K562 (cell line): Measurements from ENCODE around the gene FLVCR2. TPM values are rescaled to one million over a fixed set of nuclear protein-coding genes. Genes with fewer than 3 reads are reported as not detected.

Experiments
- ARID1B ChIP-seq: fragments of 450-650 bp; IDR thresholded peaks from 2 replicates; pipeline ENCODE4 v1.6.1; 2016; ENCODE audit warnings: antibody characterized with exemption, mild to moderate bottlenecking, inconsistent platforms
- ATF4 ChIP-seq: fragments of 450-650 bp; formaldehyde crosslinking; IDR thresholded peaks from 2 replicates; pipeline ENCODE4 v1.4.0; 2022; ENCODE audit warnings: mild to moderate bottlenecking, moderate library complexity
- CREBBP ChIP-seq: IDR thresholded peaks from one replicate; pipeline ENCODE4 v1.6.1; 2012; ENCODE audit warnings: low read depth, mild to moderate bottlenecking, control low read depth, inconsistent platforms, low read length
- ELF4 ChIP-seq: fragments of 450-650 bp; formaldehyde crosslinking; IDR thresholded peaks from 2 replicates; pipeline ENCODE4 v1.4.0; 2022; ENCODE audit warnings: missing genetic modification characterization
- FOSL1 ChIP-seq: fragments of 200-800 bp; sonication (Bioruptor generic); conservative IDR thresholded peaks from 2 replicates; pipeline ENCODE4 v1.6.1; 2016; ENCODE audit warnings: missing genetic modification characterization, missing compliant biosample characterization
- HMGXB4 ChIP-seq: sonication (generic); formaldehyde crosslinking; IDR thresholded peaks from 2 replicates; pipeline ENCODE4 v1.8.1; 2023; ENCODE audit warnings: mild to moderate bottlenecking, missing genetic modification reagents
- NFATC3 ChIP-seq: fragments of 450-650 bp; IDR thresholded peaks from 2 replicates; pipeline ENCODE4 v1.6.1; 2017; ENCODE audit warnings: mild to moderate bottlenecking
- NFE2L1 ChIP-seq: fragments of 450-650 bp; IDR thresholded peaks from 2 replicates; pipeline ENCODE4 v1.6.1; 2016; ENCODE audit warnings: missing genetic modification characterization, low read depth, mild to moderate bottlenecking, missing compliant biosample characterization, moderate library complexity, borderline replicate concordance
- NR4A1 ChIP-seq, 2 experiments: fragments of 250-450 bp in 1 of 2; fragments of 450-650 bp in 1 of 2; sonication (Bioruptor Pico) in 1 of 2; IDR thresholded peaks; 2 replicates each; pipeline versions ENCODE4 v1.4.0 to v1.6.1; 2016 to 2020; ENCODE audit warnings: mild to moderate bottlenecking in 2 of 2, missing compliant biosample characterization in 1 of 2, missing genetic modification characterization in 1 of 2, moderate library complexity in 1 of 2
- RB1 ChIP-seq: fragments of 450-650 bp; IDR thresholded peaks from 2 replicates; pipeline ENCODE4 v1.6.1; 2017; ENCODE audit warnings: low read depth, mild to moderate bottlenecking
- RBBP5 ChIP-seq: fragments of 200-600 bp; sonication (generic); IDR thresholded peaks from 2 replicates; pipeline ENCODE4 v1.6.1; 2012; ENCODE audit warnings: borderline replicate concordance, mild to moderate bottlenecking, low read length, control low read depth, inconsistent platforms; ENCODE audit not compliant: insufficient read depth, poor library complexity, severe bottlenecking
- RBM39 ChIP-seq: fragments of 200-400 bp; formaldehyde crosslinking; optimal IDR thresholded peaks from 2 replicates; pipeline ENCODE3; 2018; ENCODE audit warnings: low read depth, low read length
- SMAD4 ChIP-seq: fragments of 250-450 bp; sonication (Bioruptor Pico); conservative IDR thresholded peaks from 2 replicates; pipeline ENCODE4 v1.8.0; 2021; ENCODE audit warnings: inconsistent platforms, mild to moderate bottlenecking, moderate library complexity
- SMARCC2 ChIP-seq: fragments of 450-650 bp; IDR thresholded peaks from 2 replicates; pipeline ENCODE4 v1.6.1; 2017; ENCODE audit warnings: antibody characterized with exemption, moderate library complexity, mild to moderate bottlenecking, low read depth
- SPI1 ChIP-seq: IDR thresholded peaks from 2 replicates; pipeline ENCODE4 v1.6.1; 2011; ENCODE audit warnings: low read depth, low read length, control low read depth, borderline replicate concordance
- SREBF1 ChIP-seq: fragments of 150-350 bp; IDR thresholded peaks from 2 replicates; pipeline ENCODE4 v1.6.1; 2014; ENCODE audit warnings: antibody characterized with exemption, low read depth, low read length, borderline replicate concordance
- ZBED1 ChIP-seq: IDR thresholded peaks from 2 replicates; pipeline ENCODE4 v1.6.1; 2014
- ZBTB7A ChIP-seq: IDR thresholded peaks from 2 replicates; pipeline ENCODE4 v1.6.1; 2011; ENCODE audit warnings: low read depth, mild to moderate bottlenecking, low read length, moderate library complexity, borderline replicate concordance; ENCODE audit not compliant: control insufficient read depth
- ZNF695 ChIP-seq: fragments of 450-650 bp; formaldehyde crosslinking; IDR thresholded peaks from 2 replicates; pipeline ENCODE4 v1.4.0; 2020; ENCODE audit warnings: mild to moderate bottlenecking, moderate library complexity
- ZNF764 ChIP-seq: fragments of 250-450 bp; sonication (Bioruptor Pico); IDR thresholded peaks from 2 replicates; pipeline ENCODE4 v1.4.0; 2020; ENCODE audit warnings: low read depth, mild to moderate bottlenecking, moderate library complexity
- polyA plus RNA-seq, 8 experiments: library from polyadenylated mRNA; depleted of rRNA in 4 of 8; stranded (reverse) in 5 of 8; unstranded in 3 of 8; fragments of >200 nt; fragmentation: Nextera tagmentation in 2 of 8; fragmentation: Illumina TruSeq in 1 of 8; extraction: Ambion mirVana in 2 of 8; extraction: Trizol in 1 of 8; gene quantifications; 2 replicates each; pipeline versions ENCODE4 v1.2.1 to v1.2.3, GENCODE V29; 2011 to 2014; ENCODE audit warnings: inconsistent platforms in 1 of 8, missing spikeins in 1 of 8
- total RNA-seq, 7 experiments: library from RNA; depleted of rRNA in 6 of 7; stranded (reverse); fragments of >200 nt in 6 of 7; fragmentation: Illumina TruSeq in 2 of 7; extraction: Trizol in 2 of 7; gene quantifications; 2 replicates each; pipeline versions ENCODE4 v1.2.1 to v1.2.3, GENCODE V29; 2011 to 2021; ENCODE audit warnings: low replicate concordance in 1 of 7
- TF ChIP-seq, protein P1 (sequence below): sonication (generic); IDR thresholded peaks from 2 replicates; pipeline ENCODE4 v1.6.1; 2016
- TF ChIP-seq, protein P2 (sequence below): sonication (generic); formaldehyde crosslinking; IDR thresholded peaks from 2 replicates; pipeline ENCODE4 v1.8.0; 2022; ENCODE audit warnings: mild to moderate bottlenecking, missing genetic modification reagents, borderline replicate concordance

FLVCR2 gene
- total and polyA plus RNA-seq, 9 of the 15 experiments (the other 6 are each of a cell fraction or from before 2014, with no cell fraction given): 1.5 TPM; not detected in 8

GRCh38 chr14:75604979-75605851 is 26.8 kb downstream of the FLVCR2 start (continued):
- TF ChIP-seq ZBTB7A: no peak
- peak; percentile 34; the same call in 1 of the 2 replicates for TF ChIP-seq FOSL1
- TF ChIP-seq RB1: no peak
- TF ChIP-seq ARID1B: peak; percentile 56
- TF ChIP-seq, protein P1, sequence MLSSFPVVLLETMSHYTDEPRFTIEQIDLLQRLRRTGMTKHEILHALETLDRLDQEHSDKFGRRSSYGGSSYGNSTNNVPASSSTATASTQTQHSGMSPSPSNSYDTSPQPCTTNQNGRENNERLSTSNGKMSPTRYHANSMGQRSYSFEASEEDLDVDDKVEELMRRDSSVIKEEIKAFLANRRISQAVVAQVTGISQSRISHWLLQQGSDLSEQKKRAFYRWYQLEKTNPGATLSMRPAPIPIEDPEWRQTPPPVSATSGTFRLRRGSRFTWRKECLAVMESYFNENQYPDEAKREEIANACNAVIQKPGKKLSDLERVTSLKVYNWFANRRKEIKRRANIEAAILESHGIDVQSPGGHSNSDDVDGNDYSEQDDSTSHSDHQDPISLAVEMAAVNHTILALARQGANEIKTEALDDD: no peak
- peak; percentile 89 for TF ChIP-seq SPI1
- 0 out of 2 replicates have a peak, but pooled peaks have one; percentile 24 for TF ChIP-seq SMAD4 (CRISPR knock-in tag)
- no peak for TF ChIP-seq ZNF695
- TF ChIP-seq SMARCC2: no peak
- no peak for TF ChIP-seq SREBF1
- no peak for TF ChIP-seq RBM39
- TF ChIP-seq ZNF764 (CRISPR knock-in tag): no peak
- TF ChIP-seq NR4A1 (CRISPR knock-in tag; IDR thresholded peaks at IDR 0.05): no peak
- TF ChIP-seq NR4A1 (tag; IDR thresholded peaks at IDR 0.05): no peak
- no peak for TF ChIP-seq ELF4 (CRISPR knock-in tag)
- no peak for TF ChIP-seq NFE2L1
- TF ChIP-seq RBBP5: no peak
- TF ChIP-seq, protein P2, sequence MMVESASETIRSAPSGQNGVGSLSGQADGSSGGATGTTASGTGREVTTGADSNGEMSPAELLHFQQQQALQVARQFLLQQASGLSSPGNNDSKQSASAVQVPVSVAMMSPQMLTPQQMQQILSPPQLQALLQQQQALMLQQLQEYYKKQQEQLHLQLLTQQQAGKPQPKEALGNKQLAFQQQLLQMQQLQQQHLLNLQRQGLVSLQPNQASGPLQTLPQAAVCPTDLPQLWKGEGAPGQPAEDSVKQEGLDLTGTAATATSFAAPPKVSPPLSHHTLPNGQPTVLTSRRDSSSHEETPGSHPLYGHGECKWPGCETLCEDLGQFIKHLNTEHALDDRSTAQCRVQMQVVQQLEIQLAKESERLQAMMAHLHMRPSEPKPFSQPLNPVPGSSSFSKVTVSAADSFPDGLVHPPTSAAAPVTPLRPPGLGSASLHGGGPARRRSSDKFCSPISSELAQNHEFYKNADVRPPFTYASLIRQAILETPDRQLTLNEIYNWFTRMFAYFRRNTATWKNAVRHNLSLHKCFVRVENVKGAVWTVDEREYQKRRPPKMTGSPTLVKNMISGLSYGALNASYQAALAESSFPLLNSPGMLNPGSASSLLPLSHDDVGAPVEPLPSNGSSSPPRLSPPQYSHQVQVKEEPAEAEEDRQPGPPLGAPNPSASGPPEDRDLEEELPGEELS (CRISPR knock-in tag): no peak
- no peak for TF ChIP-seq NFATC3
- no peak for TF ChIP-seq ZBED1
- TF ChIP-seq ATF4 (CRISPR knock-in tag): no peak
- TF ChIP-seq HMGXB4: no peak
- no peak for TF ChIP-seq CREBBP
